ENCODE results near the gene UBE3C.

Gene UBE3C

GRCh38 chr7:157299317-157299612, 160.5 kb downstream of the UBE3C start:
- DNase-seq = no peak

DNA sequence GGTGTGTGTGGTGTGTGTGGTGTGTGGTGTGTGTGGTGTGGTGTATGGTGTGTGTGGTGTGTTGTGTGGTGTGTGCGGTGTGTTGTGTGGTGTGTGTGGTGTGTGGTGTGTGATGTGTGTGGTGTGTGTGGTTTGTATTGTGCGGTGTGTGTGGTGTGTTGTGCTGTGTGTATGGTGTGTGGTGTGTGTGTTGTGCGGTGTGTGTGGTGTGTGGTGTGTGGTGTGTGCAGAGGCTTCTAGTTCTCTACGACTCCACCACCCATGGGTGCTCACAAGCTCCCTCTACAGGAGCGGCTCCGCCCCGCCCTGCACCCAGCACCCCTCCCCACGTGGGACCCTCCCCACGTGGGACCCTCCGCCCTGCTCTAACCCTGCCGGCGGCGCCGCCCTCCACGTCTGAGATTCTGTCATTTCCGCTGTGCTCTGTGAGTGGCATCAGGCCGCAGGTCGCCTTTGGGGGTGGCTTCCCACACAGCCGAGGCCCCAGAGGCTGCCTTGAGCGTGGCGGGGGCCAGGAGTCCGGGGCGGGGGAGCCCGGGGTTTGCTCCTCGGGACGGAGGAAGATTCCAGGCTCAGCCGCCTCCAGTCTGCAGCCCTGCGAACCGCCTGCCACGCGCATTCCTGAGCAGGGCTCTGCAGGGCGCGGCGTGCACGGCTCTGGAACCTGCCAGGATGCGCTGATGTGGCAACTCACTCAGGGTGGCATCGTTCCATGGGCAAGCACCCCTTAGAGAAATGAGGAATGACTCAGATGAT, 161.1 kb downstream of the UBE3C start:
- no peak for DNase-seq

- no peak for DNase-seq
These were observed 161.7 kb downstream of the UBE3C start for GRCh38 chr7:157300369-157300825.

- no peak for DNase-seq
These were observed 162.9 kb downstream of the UBE3C start for GRCh38 chr7:157301610-157302120.

DNA sequence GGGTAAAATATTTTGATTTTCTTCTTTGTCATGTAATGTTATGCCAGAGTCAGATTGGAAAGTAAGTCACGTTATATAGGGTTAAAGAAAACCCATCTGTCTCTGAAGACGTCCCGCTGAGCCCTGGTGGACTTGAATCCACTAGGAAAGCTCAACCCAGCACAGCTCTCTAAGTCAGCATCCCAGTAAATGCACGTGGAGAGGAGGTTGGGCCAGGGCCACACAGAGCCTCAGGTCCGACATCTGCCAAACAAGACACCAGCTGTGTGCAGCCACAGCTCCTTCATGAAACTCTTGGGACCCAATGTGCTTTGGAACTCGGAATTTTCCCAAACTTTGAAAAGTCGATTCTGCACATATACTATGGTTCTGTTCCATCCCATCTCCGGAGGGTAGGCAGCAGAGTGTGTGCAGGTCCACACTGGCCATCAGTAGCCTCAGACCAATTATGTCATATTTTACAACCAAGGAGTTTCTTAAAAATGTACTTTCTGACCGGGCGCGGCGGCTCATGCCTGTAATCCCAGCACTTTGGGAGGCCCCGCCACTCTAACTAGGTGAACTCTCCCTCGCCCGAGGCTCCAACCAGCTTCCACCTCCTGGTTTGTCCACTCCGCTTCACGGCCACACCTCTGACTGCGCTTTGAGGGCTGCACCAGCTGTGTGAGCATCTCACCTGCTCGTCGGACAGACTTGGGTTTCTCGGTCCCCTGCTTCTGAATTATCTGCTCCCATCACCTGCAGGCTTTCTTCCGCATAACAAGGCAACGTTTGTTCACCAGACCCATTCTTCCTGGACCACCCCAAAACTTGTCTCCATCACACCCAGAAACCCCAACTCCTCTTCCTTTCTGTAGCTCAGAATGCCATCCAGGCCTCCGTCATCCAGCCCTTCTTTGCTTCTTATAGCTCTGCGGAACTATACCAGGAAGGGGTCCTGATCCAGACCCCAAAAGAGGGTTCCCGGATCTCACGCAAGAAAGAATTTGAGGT, 168.4 kb downstream of the UBE3C start:
- DNase-seq = no peak

DNA sequence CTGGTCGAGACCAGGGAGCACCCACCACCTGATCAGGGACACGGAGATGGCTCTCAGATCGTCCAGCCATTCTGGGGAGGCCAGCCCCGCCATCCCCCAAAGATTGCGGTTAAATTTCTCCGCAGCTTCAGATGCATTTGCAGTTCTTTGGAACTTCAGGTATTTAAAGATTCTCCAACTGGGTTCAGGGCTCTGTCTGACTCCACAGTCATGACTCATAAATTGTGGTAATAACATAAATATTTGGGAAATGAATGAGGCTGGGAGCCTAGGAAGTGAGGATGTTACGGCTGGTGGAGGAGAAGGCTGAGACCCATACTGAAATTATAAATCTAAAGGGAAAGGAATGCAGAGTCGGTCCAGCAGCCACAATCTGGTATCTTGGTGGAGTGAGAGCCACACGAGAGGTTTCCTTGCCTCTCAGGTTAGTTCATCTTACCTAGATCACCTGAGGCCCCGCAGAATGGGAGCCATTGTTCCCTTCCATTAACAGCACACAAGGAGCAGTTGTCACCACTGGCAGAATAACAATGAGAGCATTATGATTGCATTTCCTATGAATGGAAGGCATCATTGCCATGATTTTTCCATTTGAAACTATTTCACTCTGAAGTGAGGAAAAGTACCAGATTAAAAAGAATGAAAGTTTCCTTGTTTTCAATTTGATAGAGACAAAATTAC, 171.4 kb downstream of the UBE3C start:
- DNase-seq = no peak

- no peak for DNase-seq
These were observed 172.0 kb downstream of the UBE3C start for GRCh38 chr7:157310676-157311185.

DNA sequence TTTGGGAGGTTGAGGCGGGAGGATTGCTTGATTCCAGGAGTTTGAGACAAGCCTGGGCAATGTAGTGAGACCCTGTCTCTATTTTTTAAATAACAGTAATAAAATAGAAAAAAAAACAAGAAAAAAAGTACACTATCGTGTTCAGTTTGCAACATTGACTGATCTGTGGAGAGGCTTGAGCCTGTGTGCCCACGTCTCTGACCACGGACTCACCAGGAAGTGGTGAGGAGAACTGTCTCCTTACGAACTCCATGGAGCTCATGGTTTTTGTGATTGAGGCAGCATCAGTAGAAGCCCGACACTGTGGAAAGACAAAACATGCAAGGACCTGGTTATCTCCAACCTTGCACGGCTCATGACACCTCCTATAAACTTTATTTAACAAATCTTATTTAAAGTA, 174.2 kb downstream of the UBE3C start:
- DNase-seq = no peak

DNA sequence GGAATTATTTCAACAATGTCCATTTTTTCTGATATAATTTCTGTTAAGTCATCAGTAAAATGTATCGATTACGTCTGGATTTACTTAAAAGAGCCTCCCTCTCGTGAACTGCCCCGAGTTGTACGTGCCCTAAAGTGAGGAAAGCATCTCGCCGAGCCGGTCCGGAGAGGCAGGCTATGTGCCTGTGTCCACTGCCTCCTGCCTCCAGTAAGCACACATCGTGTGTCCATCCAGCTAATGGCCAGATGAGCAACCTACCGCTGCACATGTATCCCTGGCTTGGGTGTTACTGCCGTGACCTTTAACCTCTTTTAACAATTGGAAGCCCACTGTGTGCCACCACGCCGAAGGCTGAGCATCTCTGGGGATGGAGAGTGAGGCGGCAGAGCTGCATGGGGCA, 174.9 kb downstream of the UBE3C start:
- DNase-seq = no peak

GRCh38 chr7:157318015-157318706, 179.4 kb downstream of the UBE3C start:
- DNase-seq = no peak

Measured in left hindlimb (tissue), 1 donor.